Lower leg skin (tissue), 3 donors: Measurements from ENCODE around the gene HNRNPC.

Experiments
- CTCF ChIP-seq, 3 donors: fragments of 450-650 bp; IDR thresholded peaks; one replicate each; pipeline ENCODE4 v1.5.1; 2016; ENCODE audit warnings: antibody characterized with exemption in 3 of 3, mild to moderate bottlenecking in 3 of 3, moderate library complexity in 2 of 3
- POLR2A ChIP-seq, 2 donors: fragments of 450-650 bp; IDR thresholded peaks; one replicate each; pipeline ENCODE4 v1.6.1; 2016 to 2017; ENCODE audit warnings: antibody characterized with exemption in 2 of 2, mild to moderate bottlenecking in 1 of 2, moderate library complexity in 1 of 2

- TF ChIP-seq CTCF (IDR thresholded peaks at IDR 0.05) (no peak), POLR2A (IDR thresholded peaks at IDR 0.05) (no peak)
Observed at GRCh38 chr14:21267431-21267845, 1.8 kb downstream of the HNRNPC start.
